GM23338 (cell line): ENCODE measurements around the gene CRKL. TPM values are rescaled to one million over a fixed set of nuclear protein-coding genes. Genes with fewer than 3 reads are reported as not detected.
A peak's percentile ranks its signal among the peaks of the same experiment; 100 is the strongest.

Experiments
- ATAC-seq: fragments of 200-7000 bp; cut with Tn5 transposase; 3 replicates; pipeline ENCODE4 v1.9.1; 2020
- DNase-seq: peaks from one replicate; pipeline ENCODE4 v3.0.0-alpha.2; 2015; ENCODE audit warnings: low spot score
- H2AFZ ChIP-seq: fragments of 200-600 bp; sonication (generic); 2 replicates; pipeline ENCODE4 v1.8.0; 2016; ENCODE audit warnings: antibody characterized with exemption, mild to moderate bottlenecking, moderate library complexity
- H3F3A ChIP-seq: fragments of 200-600 bp; sonication (generic); replicated peaks from 2 replicates; pipeline ENCODE4 v1.8.0; 2017; ENCODE audit warnings: antibody characterized with exemption, mixed run types, low read depth
- H3K27ac ChIP-seq: fragments of 200-600 bp; sonication (generic); 2 replicates; pipeline ENCODE4 v1.6.1; 2016; ENCODE audit warnings: low read depth
- H3K27me3 ChIP-seq: fragments of 200-600 bp; sonication (generic); 2 replicates; pipeline ENCODE4 v1.8.0; 2016; ENCODE audit warnings: mild to moderate bottlenecking, mixed run types, moderate library complexity; ENCODE audit not compliant: insufficient read depth
- H3K36me3 ChIP-seq: fragments of 200-600 bp; sonication (generic); 2 replicates; pipeline ENCODE4 v1.8.0; 2016; ENCODE audit warnings: mild to moderate bottlenecking; ENCODE audit not compliant: insufficient read depth
- H3K4me1 ChIP-seq: fragments of 200-600 bp; sonication (generic); 2 replicates; pipeline ENCODE4 v1.8.0; 2016; ENCODE audit warnings: mild to moderate bottlenecking, moderate library complexity; ENCODE audit not compliant: insufficient read depth
- H3K4me2 ChIP-seq: fragments of 200-600 bp; sonication (generic); 2 replicates; pipeline ENCODE4 v1.7.1; 2017; ENCODE audit warnings: mixed run types
- H3K4me3 ChIP-seq: fragments of 200-600 bp; sonication (generic); 2 replicates; pipeline ENCODE4 v1.6.1; 2016; ENCODE audit warnings: mixed run types
- H3K79me2 ChIP-seq: fragments of 200-600 bp; sonication (generic); replicated peaks from 2 replicates; pipeline ENCODE4 v1.8.0; 2017; ENCODE audit warnings: mild to moderate bottlenecking; ENCODE audit not compliant: insufficient read depth
- H3K9me2 ChIP-seq: fragments of 200-600 bp; sonication (generic); 2 replicates; pipeline ENCODE4 v1.8.0; 2017; ENCODE audit not compliant: insufficient read depth
- H4K20me1 ChIP-seq: fragments of 200-600 bp; sonication (generic); replicated peaks from 2 replicates; pipeline ENCODE4 v1.8.0; 2017; ENCODE audit warnings: mild to moderate bottlenecking; ENCODE audit not compliant: insufficient read depth
- H3K27ac Mint-ChIP-seq: 2 replicates; pipeline ENCODE4 v1.8.0; 2020; ENCODE audit warnings: inconsistent platforms, mild to moderate bottlenecking, moderate library complexity, mixed read lengths
- H3K27me3 Mint-ChIP-seq: 3 replicates; pipeline ENCODE4 v1.8.0; 2022; ENCODE audit warnings: low read depth, mild to moderate bottlenecking, moderate library complexity, mixed read lengths, inconsistent platforms; ENCODE audit not compliant: insufficient read depth, poor library complexity
- H3K36me3 Mint-ChIP-seq: 3 replicates; pipeline ENCODE4 v1.8.0; 2021; ENCODE audit warnings: low read depth, mild to moderate bottlenecking, inconsistent platforms, moderate library complexity, mixed read lengths
- H3K4me1 Mint-ChIP-seq: 3 replicates; pipeline ENCODE4 v1.8.0; 2020; ENCODE audit warnings: mild to moderate bottlenecking, inconsistent platforms, mixed read lengths
- H3K4me3 Mint-ChIP-seq: 3 replicates; pipeline ENCODE4 v1.8.0; 2021; ENCODE audit warnings: moderate library complexity, mild to moderate bottlenecking, inconsistent platforms, mixed read lengths
- H3K9me3 Mint-ChIP-seq: 3 replicates; pipeline ENCODE4 v1.8.0; 2020; ENCODE audit warnings: moderate library complexity, mild to moderate bottlenecking, inconsistent platforms, mixed read lengths
- CREB1 ChIP-seq: fragments of 250-450 bp; sonication (Bioruptor Pico); IDR thresholded peaks from 2 replicates; pipeline ENCODE4 v1.5.0; 2020; ENCODE audit warnings: low read depth, mild to moderate bottlenecking, moderate library complexity
- CTCF ChIP-seq, 2 experiments: fragments of 200-600 bp in 1 of 2; sonication (generic) in 1 of 2; conservative IDR thresholded peaks; 2 replicates each; pipeline versions ENCODE4 v1.5.1 to v1.6.1; 2016 to 2017; ENCODE audit warnings: antibody characterized with exemption in 2 of 2, low read depth in 2 of 2, mild to moderate bottlenecking in 2 of 2, moderate library complexity in 1 of 2
- ETS1 ChIP-seq: IDR thresholded peaks from 2 replicates; pipeline ENCODE4 v1.6.1; 2016; ENCODE audit warnings: antibody characterized with exemption
- EZH2 ChIP-seq: fragments of 200-600 bp; sonication (generic); IDR thresholded peaks from one replicate; pipeline ENCODE4 v1.8.0; 2017; ENCODE audit warnings: antibody characterized with exemption, mild to moderate bottlenecking, low read depth; ENCODE audit not compliant: unreplicated experiment
- EZH2phosphoT487 ChIP-seq: fragments of 200-600 bp; sonication (generic); IDR thresholded peaks from one replicate; pipeline ENCODE4 v1.8.1; 2018; ENCODE audit warnings: antibody characterized with exemption; ENCODE audit not compliant: unreplicated experiment
- JUNB ChIP-seq: IDR thresholded peaks from one replicate; pipeline ENCODE4 v1.6.1; 2016; ENCODE audit warnings: antibody characterized with exemption; ENCODE audit not compliant: unreplicated experiment
- NANOG ChIP-seq: IDR thresholded peaks from 2 replicates; pipeline ENCODE4 v1.6.1; 2016; ENCODE audit warnings: antibody characterized with exemption, borderline replicate concordance
- POLR2AphosphoS5 ChIP-seq: IDR thresholded peaks from 2 replicates; pipeline ENCODE4 v1.6.1; 2016; ENCODE audit warnings: antibody characterized with exemption, low read depth
- REST ChIP-seq: IDR thresholded peaks from one replicate; pipeline ENCODE4 v1.6.1; 2018; ENCODE audit warnings: antibody characterized with exemption; ENCODE audit not compliant: unreplicated experiment
- STAT1 ChIP-seq: IDR thresholded peaks from one replicate; pipeline ENCODE4 v1.6.1; 2016; ENCODE audit warnings: antibody characterized with exemption; ENCODE audit not compliant: unreplicated experiment
- ZNF114 ChIP-seq: fragments of 250-450 bp; sonication (Bioruptor Pico); IDR thresholded peaks from 2 replicates; pipeline ENCODE4 v1.5.0; 2020; ENCODE audit warnings: mild to moderate bottlenecking, moderate library complexity
- ZNF331 ChIP-seq: fragments of 250-450 bp; sonication (Bioruptor Pico); IDR thresholded peaks from 2 replicates; pipeline ENCODE4 v1.5.0; 2020; ENCODE audit warnings: low read depth, mild to moderate bottlenecking, moderate library complexity
- ZNF462 ChIP-seq: fragments of 250-450 bp; sonication (Bioruptor Pico); IDR thresholded peaks from 2 replicates; pipeline ENCODE4 v1.5.0; 2020; ENCODE audit warnings: mild to moderate bottlenecking, moderate library complexity
- polyA plus RNA-seq: library from polyadenylated mRNA; unstranded; fragments of >200 nt; fragmentation: Nextera tagmentation; extraction: Ambion mirVana; gene quantifications from 2 replicates; pipeline ENCODE4 v1.2.1, GENCODE V29; 2016
- total RNA-seq: library from RNA; depleted of rRNA; stranded (reverse); fragments of >200 nt; shearing (Covaris generic); gene quantifications from 2 replicates; pipeline ENCODE4 v1.2.3, GENCODE V29; 2014

Gene CRKL
- total and polyA plus RNA-seq, 2 experiments from 2014 or later: 39.5 to 104 TPM

GRCh38 chr22:20999350-21000206 lies 82.4 kb downstream of the CRKL start:
- Mint-ChIP-seq H3K9me3 (no peaks in the 10 kb centered on the region), H3K27me3 (peaks cover 14% of the 10 kb centered on the region), H3K4me1 (peaks cover 8% of the 10 kb centered on the region; the same call in 2 of the 3 replicates), H3K36me3 (peaks cover 22% of the 10 kb centered on the region; the same call in 1 of the 3 replicates), H3K4me3 (peak overlapping the region; percentile 91; the same call in 1 of the 3 replicates), H3K27ac (no peak overlapping the region)
- no peak for TF ChIP-seq JUNB
- no peak for TF ChIP-seq CREB1 (CRISPR knock-in tag)
- no peak for TF ChIP-seq ZNF331 (CRISPR knock-in tag)
- TF ChIP-seq NANOG: no peak
- TF ChIP-seq ZNF462 (CRISPR knock-in tag): no peak
- no peak for TF ChIP-seq ZNF114 (CRISPR knock-in tag)
- no peak for TF ChIP-seq POLR2AphosphoS5
- TF ChIP-seq EZH2phosphoT487: no peak
- no peak for TF ChIP-seq REST
- no peak for TF ChIP-seq CTCF (conservative IDR thresholded peaks at IDR 0.05; ENCODE audit: low read depth in 2 of 2)
- no peak for TF ChIP-seq STAT1
- TF ChIP-seq EZH2: no peak
- no peak for TF ChIP-seq ETS1
- peaks cover 10% of the 10 kb centered on the region; the same call in 1 of the 2 replicates for H3F3A ChIP-seq
- H3K36me3 ChIP-seq: no peaks in the 10 kb centered on the region
- H2AFZ ChIP-seq: no peak overlapping the region
- H3K4me1 ChIP-seq: peaks cover 9% of the 10 kb centered on the region
- H3K4me3 ChIP-seq: no peak overlapping the region
- ATAC-seq (no peak), DNase-seq (no peak)
- H3K4me2 ChIP-seq: no peak overlapping the region
- H3K27me3 ChIP-seq: no peaks in the 10 kb centered on the region
- H3K79me2 ChIP-seq: 0 out of 2 replicates have a peak, but pooled peaks cover 4% of the 10 kb centered on the region
- H3K27ac ChIP-seq: no peak overlapping the region
- no peaks in the 10 kb centered on the region for H3K9me2 ChIP-seq
- H4K20me1 ChIP-seq: no peaks in the 10 kb centered on the region
